GM21737 (cell line): ENCODE results near the gene TTL.
"Not testable (repeated sequence)": the region's sequence is repeated elsewhere in the genome, so short reads cannot be mapped to it uniquely, and the experiment has no call there.

Source experiments
- ATAC-seq: cut with Tn5 transposase; IDR thresholded peaks from one replicate; pipeline ENCODE4 v1.9.1; 2021; ENCODE audit warnings: mild to moderate bottlenecking, moderate library complexity; ENCODE audit not compliant: unreplicated experiment

Gene TTL

DNA sequence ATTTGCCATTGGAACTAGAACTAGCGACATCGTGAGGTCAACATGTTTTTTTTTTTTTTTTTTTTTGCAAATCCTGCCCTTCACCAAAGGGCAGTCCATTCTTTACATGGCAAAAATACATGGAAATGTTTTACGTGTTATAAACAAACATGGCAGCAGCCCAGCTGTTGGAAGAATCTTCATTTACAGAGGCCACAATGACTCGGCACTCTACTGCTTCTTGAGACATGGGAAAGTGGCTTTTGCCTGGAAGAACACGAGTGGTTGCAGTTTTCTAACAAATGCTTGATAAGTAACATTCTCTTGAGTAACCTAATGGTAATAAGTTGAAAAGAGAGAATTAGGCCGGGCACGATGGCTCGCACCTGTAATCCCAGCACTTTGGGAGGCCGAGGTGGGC is 37.5 kb downstream of the TTL start:
- ATAC-seq: no peak

DNA sequence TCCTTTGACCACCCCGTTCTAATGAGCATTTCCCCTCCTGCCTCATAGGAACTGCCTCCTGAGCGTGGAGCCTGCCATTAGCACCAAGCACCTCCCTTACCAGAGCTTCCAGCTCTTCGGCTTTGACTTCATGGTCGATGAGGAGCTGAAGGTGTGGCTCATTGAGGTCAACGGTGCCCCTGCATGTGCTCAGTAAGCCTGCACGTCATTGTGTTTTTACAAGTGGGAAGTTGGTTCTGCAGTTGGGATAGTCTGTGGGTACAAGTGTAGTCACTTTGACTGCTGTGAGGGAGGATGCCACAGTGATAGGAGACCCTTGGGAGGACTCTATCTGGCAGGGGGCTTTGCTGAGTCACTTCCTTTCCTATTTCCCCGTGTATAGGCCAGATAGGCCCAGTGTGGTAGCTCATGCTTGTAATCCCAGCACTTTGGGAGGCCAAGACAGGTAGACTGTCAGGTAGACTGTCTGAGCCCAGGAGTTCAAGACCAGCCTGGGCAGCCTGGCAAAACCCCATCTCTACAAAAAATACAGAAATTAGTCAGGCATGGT is 38.4 kb downstream of the TTL start:
- ATAC-seq: no peak

DNA sequence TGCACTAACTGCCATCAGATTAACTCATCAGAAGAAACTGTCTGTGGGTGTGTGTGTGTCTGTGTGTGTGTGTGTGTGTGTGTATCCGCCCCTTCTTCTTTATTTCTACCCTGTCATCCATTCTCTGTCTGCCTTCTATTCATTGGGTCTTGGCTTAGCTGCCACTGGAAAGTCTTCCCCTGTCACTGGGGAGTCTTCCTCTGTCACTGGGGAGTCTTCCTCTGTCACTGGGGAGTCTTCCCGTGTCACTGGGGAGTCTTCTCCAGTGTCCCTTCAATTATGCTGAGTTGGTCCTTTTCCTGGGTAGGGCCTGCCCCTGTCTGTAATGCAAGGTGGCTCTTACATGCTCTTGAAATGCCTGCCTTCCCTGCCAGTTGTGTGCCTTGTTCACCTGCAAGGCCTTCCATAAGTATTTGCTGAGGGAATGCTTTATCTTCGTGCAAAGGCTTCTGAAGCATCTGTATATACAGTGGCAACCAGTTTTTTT is 41.4 kb downstream of the TTL start:
- no peak for ATAC-seq

DNA sequence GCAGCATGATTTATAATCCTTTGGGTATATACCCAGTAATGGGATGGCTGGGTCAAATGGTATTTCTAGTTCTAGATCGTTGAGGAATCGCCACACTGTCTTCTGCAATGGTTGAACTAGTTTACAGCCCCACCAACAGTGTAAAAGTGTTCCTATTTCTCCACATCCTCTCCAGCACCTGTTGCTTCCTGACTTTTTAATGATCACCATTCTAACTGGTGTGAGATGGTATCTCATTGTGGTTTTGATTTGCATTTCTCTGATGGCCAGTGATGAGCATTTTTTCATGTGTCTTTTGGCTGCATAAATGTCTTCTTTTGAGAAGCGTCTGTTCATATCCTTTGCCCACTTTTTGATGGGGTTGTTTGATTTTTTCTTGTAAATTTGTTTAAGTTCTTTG is 42.3 kb downstream of the TTL start:
- ATAC-seq: not testable (repeated sequence)

DNA sequence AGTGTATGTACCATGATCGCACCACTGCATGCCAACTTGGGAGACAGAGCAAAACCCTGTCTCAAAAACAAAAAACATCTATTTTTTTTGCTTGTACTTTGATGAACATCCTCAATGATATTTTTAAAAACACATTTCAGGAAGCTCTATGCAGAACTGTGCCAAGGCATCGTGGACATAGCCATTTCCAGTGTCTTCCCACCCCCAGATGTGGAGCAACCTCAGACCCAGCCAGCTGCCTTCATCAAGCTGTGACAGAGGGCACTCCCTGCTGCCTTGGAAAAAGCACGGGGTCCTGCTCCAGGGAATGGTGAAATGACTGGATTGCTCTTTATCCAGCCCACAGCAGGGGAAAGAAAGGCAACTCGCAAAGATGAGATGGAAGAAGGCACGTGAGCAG is 46.6 kb downstream of the TTL start:
- ATAC-seq: no peak

DNA sequence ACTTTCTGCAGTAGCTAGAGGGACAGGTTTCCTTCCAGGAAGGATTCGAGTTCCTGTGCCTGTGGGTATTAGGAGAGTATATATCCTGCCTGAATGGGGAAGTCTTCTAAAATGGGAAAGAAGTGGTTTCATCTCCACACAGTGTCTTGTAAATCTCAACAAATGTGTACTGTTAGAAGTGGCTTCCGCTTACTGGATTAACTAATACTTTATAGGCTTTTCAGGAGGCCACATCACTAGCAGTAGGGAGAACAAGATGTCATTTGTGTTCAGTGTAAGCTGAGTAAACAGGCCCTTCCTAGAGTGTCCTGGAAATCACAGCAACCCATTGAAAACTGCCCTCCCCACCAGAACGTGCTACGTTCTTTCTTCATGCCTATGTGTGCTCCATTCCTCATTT is 47.8 kb downstream of the TTL start:
- no peak for ATAC-seq

DNA sequence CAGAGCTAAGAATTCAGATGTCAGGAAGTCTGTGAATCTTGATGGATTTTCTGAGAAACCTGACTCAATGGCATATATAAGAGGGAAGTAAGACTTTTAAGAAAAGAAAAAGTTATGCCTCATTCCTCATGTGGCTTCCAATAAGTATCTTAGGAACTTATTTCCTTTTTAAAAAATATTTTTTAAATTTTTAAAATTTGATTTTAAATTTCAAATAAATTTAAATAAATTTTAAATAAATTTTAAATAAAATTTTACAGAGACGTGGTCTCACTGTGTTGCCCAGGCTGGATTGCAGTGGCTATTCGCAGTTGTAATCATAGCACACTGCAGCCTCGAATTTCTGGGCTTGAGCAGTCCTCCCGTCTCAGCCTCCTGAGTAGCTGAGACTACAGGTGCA is 48.8 kb downstream of the TTL start:
- no peak for ATAC-seq

DNA sequence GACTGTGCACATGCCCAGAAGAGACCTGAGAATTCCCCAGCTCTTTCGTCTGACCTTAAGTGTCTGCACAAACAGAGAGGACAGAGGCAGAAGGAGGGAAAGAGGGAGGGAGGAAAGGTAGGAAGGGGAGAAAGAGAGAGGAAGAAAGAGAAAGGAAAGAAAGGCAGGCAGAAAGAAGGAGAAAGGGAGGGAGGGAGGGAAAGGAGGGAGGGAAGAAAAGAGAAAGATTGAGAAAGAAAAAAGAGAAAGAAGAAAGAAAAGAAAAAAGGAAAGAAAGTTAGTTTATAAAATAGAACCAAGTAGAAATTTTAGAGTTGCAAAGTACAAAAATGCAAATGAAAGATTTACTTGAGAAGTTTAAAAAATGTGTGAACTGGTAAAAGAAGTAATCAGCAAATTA is 52.9 kb downstream of the TTL start:
- no peak for ATAC-seq

DNA sequence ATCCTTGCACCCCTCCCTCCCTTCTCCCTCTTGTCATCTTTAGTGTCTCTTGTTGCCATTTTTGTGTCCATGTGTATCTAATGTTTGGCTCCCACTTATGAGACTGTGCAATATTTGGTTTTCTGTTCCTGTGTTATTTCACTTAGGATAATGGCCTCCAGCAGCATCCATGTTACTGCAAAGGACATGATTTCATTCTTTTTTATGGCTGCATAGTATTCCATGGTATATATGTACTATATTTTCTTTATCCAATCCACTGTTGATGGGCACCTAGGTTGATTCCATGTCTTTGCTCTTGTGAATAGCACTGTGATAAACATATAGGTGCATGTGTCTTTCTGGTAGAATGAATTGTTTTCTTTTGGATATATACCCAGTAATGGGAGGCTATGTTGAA is 54.7 kb downstream of the TTL start:
- not testable (repeated sequence) for ATAC-seq

DNA sequence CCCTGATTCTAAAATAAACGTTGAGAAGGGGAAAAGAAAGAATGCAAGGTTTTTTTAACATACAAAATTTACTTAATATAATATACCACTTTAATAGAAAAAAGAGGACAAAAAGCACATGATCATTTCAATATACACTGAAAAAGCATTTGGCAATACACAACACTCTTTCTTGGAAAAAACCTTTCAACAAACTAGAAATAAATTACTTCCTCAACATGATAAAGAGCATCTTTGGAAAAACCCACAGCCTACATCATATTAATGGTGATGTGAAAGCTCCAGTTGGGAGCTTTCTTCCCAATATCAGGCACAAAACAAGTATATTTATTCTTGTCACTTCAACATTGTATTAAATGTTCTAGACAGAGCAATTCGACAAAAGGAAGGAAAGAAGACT is 57.4 kb downstream of the TTL start:
- no peak for ATAC-seq

DNA sequence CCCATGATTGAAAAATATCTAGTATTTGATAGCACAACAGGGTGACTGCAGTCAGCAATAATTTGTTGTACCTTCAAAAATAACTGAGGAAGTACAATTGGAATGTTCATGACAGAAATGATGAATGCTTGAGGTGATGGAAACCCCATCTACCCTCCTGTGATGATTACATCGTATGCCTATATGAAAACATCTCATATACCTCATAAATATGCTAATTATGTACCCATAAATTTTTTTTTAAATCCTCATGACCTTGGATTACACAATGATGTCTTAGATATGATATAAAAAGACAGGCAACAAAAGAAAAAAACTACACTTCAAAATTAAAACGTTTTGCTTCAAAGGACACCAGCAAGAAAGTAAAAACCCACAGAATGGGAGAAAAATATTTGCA is 59.0 kb downstream of the TTL start:
- ATAC-seq: no peak

DNA sequence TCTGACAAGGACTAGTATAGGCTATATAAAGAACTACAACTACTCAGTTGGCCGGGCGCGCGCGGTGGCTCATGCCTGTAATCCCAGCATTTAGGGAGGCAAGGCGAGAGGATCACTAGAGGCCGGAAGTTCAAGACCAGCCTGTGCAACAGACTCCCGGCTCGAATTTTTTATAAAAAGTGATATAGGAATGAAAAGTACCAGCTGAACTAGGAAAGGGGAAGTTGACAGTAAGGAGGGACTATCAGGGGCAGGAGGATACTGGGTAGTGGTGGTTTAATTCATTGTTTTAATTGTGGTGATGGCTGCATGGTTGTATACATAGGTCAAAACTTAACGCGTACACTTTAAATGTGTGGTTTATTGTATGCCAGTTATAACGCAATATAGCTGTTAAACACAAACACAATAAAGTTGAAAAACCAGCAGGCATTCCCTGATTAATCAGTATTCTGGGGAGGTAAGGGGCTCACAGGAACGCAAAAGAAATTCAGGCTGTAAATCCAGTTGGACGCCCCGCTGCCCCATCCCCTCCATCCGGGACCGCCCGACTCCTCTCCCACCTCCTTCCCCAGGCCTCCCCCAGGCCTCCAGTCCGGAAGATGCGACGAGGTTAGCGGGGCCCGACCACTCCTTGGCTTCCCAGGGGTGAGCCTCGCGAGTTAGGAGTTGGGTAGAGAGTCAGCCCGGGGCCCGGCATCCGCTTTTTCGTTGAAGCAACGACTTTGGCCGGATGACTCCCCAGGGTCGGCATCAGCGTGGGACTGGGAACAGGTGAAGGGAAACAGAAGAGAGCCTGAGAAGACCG is 59.6 kb downstream of the TTL start:
- ATAC-seq: peak; percentile 52

DNA sequence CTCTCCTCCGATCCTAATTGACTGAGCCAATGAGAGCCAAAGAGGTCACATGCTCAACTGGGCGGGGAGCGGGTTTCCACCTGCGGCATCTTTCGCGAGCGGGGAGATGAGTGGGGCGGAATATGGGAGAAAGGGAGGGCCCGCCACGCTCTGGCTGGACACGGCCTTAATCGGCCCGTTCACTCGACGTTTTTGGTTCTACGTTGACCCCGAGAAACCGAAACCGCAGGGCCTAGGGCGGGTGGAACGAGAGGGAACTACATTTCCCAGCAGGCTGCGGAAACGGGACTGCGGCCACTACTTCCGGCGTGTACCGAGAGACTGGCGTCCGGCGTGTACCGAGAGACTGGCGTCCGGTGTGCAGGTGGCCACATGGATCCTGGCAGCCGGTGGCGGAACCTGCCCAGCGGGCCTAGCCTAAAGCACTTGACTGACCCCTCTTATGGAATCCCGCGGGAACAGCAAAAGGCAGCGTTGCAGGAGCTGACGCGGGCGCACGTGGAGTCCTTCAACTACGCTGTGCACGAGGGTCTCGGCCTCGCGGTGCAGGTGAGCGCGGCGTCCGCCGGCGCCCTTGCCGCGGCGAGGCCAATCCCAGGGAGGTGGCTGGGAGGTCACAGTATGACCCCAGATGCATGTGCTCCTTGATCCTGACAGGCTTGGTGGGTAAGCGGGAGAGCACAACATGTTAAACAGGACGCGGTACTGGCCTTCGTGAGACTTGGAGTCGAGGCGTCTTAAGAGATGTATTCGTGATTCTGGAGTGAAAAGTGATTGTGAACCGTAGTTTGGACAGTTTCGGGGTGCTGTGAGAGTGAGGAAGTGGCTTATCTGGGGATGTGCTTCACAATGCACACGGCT is 60.4 kb downstream of the TTL start, which contains the start of gene POLR1B:
TSS of gene POLR1B (plus strand) at position 343 of the 861 bp plus-strand sequence. CDS start at position 373, 30 bp downstream.
- ATAC-seq: peak; percentile 74

DNA sequence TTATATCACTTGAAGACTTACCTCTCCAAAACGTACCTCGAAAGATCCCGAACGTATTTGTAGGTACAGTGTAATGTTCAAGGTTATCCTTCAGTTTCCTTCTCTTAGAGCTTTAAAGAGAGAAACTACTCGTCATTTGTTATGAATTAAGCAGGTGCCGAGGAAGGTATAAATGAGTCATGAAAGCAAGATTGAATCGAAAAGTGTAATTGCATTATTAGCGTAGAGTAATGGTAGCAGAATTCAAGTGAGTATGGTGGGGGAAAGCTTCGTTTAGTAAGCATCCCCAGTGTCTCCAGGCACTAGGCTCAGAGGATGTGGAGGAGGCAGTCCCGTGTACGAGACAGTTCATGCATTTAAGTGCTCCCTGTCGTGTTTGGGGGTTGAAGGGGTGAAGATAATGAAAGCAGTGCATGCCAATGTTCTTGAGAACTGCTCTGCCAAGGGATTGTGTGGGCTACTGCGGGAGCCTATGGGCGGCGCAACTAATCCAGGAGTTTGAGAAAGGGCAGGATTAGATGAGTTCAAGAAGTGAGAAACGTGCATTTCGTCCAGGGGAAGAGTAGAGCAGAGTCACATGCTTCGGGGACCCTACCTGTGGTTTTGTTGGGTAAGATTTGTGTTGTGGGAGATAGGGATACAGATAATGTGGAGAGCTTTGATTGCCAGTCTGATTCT is 61.2 kb downstream of the TTL start:
- ATAC-seq: peak; percentile 4

DNA sequence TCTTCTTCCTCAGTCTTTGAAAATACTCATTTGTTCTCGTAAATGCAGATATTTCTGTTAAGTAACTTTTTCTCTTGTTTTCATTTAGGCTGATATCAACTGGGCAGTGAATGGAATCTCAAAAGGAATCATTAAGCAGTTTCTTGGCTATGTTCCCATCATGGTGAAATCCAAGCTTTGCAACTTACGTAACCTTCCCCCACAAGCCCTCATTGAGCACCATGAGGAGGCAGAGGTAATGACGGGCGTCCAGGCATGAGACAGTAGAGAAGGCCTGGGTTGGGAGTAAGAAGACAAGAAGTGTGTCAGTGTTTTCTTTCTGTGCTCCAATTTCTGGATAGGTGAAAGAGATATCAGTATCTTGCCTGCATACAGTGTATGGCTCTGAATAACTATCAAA is 65.4 kb downstream of the TTL start:
- no peak for ATAC-seq

DNA sequence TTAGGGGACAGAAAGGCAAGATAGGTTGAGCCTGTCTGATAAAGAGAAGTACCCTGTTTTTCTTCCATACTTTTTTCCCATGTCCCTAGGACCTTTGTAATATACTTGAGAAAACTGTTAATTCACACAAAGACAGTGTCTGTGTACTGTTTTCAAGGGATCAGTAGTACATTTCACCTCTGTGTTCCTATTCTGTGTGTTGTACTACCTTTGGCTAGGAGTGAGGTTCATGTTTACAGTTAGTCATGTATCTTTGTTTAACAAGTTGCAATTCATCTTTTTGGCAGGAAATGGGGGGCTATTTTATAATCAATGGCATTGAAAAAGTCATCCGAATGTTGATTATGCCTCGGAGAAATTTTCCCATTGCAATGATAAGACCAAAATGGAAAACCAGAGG is 67.0 kb downstream of the TTL start:
- no peak for ATAC-seq

DNA sequence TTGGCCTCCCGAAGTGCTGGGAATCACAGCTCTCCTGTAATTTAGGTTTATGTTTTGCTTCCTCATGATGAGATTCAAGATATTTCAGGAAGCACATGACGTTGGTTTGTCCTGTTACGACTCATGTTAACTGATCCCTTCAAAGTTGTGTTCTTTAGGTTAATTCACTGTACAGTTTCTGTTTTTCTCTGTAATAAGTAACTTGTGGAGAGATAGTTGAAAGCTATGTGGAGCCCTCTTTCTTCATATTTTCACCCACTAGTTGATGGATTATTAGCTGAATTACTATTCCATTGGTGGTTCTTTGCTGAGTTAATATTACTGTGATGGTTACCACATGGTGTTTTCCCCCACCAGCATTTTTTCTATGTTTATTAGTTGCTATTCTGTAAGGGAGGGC is 84.1 kb downstream of the TTL start:
- peak; percentile 60 for ATAC-seq

DNA sequence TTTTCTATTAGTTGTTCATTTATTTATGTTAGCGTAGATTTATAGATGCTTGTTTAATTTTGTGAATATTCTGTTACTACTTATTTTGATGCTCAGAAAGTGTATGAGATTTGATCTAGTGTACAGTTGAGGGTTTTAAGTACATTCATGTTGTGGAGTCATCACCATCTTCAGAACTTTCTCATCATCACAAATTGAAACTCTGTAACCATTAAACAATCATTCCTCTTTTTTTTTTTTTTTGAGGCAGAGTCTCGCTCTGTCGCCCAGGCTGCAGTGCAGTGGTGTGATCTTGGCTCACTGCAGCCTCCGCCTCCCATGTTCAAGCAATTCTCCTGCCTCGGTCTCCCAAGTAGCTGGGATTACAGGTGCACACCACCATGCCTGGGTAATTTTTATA is 84.6 kb downstream of the TTL start:
- ATAC-seq: peak; percentile 32

DNA sequence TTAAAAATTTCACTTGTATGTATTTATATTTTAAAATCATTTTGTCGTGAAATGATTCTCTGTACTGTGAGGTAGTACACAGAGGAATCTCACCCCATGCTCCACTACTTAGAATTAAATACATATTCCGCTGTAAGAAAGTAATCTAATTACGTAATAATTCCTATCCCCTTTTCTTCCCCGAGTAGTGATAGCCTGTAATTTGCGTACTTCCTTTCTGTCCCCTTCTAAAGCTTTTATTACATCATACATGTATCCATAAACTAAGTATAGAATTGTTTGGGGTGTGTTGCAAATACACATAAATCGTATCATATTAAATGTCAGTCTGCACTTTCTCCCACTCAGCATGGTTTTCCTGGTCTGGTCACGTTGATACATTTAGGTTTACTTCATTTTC is 90.0 kb downstream of the TTL start:
- ATAC-seq: no peak

DNA sequence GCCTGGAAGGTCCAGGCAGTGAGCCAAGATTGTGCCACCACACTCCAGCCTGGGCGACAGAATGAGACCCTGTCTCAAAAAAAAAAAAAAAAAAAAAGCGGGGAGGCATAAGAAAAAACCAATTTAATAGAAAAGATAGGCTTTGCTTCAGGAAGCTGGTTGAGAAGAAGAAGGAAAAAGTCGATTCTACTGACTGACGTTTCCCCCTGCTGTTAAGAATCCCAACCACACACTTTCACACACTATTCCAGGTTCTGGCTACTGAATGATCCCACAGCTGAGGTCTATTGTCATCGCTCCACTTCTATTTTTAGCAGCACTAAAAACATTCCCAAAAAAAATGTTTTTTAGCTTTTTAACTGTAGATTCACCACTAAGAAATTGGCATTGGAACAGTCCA is 95.8 kb downstream of the TTL start:
- ATAC-seq: no peak

DNA sequence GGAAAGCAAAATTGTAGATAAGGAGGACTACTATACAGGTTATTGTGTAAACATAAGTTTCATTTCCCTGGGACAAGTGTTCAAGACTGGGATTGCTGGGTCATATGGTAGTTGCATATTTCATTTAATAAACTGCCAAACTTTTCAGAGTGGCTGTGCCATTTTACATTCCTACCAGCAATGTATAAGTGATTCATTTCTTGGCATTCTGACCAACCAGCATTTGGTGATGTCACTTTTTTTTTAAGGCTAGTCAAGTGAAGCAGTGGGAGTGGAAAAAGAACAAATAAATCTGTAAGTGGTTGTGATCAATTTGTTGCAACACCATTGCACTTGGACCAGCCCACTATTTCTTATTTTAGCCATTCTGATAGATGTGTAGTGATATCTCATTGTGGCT is 97.3 kb downstream of the TTL start:
- no peak for ATAC-seq
